GM21786 (cell line): ENCODE data around the gene RGL1.
A peak's percentile ranks its signal among the peaks of the same experiment; 100 is the strongest.

Source experiments
- ATAC-seq: cut with Tn5 transposase; IDR thresholded peaks from one replicate; pipeline ENCODE4 v1.9.1; 2021; ENCODE audit not compliant: unreplicated experiment

Gene RGL1

DNA sequence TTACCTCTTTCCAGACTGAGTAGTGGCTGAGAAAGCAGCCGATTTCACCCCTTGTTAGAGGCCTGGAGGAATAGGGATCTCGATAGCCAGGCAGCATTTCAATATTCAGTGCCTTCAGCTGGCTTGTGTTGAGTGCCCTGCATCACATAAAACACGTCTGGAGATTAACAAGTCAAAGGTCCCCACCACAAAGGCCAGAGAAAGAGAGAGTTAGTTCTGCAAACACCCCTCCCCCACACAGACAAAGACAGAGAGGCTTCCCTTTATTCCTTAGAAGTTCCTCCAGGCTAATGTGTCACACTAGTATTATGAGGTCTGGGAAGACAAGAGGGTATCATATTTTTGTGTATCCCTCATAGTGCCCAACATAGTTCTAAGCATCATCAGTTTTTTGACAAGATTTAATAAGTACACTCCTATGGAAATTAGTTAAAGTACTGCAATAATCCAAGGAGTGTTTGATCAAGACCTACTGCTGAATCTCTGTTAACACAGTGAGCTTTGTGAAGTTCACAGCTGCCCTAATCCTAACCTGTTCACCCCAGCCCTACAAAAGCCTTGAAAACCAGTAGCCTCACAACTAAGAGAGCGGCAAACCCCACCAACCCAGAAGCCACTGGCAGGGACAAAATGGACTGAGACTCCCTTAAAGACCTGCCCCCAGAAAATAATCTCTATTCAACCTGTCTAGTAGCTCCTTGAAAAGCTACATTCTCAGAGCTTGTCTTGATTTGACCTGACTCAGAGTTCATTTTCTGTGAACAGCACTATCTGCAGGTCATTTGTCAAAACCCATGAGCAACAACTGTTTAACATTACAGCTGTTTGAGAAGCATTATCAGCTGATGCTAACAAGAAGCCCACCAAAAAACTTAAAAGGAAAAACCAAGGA, 140.8 kb downstream of the RGL1 start:
- no peak for ATAC-seq

DNA sequence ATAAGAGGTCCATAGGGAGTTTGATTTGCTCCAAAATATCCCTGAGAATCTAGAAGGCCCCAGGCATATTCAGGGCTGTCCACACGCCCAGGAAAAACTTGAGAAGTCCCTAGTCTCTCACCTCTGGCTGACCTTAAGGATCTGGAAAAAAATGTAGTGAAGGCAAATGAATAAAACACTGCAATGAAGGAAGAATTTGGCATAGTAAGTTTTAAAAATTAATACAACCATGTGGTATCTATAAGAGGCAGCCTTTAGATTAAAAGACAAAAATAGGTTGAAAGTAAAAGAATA, 141.3 kb downstream of the RGL1 start:
- ATAC-seq: no peak

DNA sequence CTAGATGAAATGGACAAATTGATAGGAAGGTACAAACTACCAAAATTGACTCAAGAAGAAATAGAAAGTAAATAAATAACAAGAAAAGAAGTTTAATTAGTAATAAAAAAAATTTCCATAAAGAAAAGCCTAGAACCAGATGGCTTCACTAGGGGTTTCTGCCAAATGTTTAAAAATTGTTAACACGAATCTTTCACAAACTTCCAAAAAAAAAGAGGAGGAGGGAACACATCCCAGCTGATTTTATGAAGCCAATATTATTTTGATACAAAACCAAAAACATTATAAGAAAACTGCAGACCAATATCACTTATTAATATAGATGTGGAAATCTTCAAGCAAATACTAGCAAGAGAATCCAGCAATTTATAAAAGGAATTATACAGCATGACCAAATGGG, 143.1 kb downstream of the RGL1 start:
- no peak for ATAC-seq

DNA sequence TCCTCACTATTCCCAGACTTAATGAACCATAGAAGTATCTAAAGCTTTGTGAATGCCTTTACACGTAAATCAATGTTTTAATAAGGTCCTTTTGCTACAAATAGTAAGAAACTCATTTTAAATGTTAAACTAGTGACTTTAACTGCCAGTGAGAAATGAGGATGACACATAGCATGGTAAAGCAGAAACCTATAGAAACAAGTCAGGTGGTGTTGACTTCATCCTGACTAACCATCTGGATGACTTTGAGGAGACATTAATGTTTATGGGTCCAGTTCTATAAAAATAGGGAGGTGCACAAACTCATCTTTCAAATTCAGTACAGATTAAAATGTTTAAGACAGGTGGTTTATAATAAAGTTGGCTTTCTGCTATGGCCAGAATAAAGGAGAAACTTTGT, 147.2 kb downstream of the RGL1 start:
- no peak for ATAC-seq

DNA sequence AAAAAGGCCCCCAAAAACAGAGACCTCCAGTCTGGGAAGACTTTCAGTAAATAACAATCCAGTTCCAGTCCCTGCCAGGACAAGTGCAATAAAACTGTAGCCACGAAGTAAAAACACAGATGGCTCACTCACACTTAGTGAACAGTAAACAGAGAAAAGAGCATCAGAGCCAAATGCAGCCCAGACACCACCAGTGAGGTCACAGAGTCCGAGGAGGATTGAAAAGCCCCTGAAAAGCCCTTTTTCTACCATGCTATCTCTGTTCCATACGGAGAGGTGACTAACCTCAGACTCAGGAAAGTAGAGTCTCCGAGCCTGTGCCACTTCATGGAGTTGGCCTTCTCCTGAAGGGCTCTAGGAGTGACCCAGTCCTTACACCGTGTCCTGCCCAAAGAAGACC, 148.1 kb downstream of the RGL1 start:
- ATAC-seq: no peak

DNA sequence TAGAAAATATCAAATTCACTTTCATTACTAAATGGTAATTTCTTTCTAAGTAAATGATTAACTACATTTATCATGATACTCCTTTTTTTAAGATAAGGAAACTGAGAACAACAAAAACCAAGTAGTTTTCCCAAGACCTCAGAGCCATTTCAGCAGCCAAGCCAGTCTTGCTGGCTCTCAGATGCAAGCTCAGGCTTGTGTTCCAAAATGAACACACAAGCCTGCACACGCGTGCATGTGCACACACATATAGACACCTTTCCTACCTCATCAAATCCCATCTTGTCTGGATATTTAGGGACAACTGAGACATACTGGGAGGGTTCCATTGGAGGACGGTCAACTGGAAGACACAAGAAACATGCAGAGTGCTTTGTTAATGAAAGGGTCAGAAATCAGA, 149.6 kb downstream of the RGL1 start:
- ATAC-seq: no peak

DNA sequence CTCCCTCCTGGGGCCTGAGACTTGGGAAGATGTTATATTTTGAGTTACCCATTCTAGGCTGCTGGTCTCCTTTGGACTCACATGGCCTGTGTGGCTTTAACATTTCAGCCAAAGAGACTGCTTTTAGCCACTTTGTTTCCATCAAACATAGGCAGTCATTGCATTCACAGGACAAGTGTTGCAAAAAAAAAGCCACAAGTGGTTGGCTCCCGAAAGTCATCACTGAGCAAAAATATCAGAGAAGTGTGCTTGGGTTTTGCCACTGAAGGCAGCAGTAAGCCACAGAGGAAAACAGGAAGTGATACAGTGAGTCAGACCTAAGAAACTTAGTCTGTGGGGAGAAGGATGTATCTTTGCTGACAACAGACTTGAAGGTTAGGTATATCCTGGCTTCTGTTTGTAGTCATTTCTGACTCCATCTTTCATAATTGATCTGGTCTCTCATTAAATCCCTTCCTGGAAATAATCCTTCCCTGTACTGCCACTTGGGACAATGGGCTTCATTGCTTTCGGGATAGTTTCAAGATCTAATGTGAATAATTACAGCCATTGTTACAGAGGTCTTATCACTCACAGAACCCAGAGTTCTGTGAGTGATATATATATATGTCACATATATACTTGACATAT, 151.8 kb downstream of the RGL1 start:
- peak; percentile 99 for ATAC-seq

DNA sequence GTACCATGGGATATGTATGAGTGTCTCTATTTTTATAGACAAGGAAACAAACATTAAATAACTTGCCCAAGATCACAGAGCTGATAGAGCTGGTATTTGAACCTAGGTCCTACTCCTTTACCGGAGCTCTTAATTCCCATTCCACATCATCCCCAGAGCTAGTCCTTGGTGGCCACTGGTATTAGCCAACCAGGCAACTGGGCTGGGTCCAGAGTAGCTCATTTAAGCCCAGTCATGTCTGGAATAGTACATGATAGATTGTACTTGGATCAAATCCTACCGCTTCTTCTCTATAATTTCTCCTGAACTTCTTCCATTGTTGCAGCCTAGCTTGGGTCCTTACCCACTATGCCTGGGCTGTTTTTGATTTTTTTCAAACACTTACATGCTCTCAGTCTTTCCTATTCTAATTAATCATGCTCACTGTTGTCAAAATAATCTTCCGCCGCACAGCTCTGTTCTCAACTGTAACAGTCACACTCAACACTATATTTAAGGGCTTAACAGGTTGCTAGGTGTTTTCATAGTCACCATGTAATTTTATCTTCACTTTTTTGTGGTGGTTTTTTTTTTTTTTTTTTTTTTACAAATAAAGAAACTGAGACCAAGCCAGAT, 152.4 kb downstream of the RGL1 start:
- ATAC-seq: no peak

DNA sequence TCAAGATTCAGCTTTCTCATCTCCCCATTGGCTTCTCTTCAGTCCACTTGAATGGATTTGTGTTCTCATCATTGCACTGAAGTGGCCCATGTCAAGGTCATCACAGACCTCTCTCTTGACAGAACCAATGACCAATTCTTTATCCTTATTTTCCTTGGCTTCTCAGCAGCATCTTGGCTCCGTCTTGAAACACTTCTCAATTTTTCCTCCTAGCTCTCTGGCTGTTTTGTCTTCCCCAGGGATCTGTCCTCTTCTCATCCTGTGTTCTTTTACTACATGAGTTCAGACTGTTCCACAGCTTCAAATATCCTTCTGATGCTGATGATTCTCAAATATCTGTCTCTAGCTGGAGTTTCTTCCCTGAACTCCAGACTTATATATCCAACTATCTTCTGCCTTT, 154.0 kb downstream of the RGL1 start:
- no peak for ATAC-seq

DNA sequence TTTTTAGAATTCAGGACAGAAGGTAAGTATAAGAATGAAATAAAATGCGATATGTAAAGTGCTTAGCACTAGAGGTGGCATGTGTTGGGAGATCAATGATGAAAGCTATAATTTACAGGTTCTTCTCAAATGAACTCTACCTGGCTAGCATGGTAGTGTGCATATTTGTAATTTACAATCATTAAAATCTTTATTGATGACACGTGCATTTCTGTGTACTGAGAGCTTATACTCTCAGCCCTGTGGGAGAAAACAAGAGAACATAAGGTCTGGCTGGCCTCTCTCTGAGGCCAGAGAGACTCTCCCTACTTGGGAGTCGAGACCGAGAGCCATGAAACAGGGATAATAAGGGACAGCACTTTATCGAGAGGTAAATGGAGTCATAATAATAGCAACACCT, 156.2 kb downstream of the RGL1 start:
- ATAC-seq: no peak

DNA sequence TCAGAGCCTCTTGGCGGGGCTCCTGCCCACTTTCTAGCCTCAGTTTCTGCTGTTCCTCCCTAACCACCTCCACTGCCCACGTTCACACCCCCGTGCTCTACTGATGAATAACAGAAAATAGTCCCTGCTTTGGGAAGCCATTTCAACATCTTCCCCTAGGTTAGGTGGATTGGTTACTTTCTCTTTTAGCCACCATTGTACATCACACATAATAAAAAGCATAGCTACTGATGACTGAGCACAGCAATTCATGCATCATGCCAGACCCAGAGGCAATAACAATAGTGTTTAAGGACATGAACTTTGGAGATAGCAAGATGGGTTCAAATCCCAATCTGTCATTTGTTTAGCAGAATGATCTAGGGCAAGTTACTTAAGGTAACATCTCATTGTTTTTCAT, 158.0 kb downstream of the RGL1 start:
- no peak for ATAC-seq

DNA sequence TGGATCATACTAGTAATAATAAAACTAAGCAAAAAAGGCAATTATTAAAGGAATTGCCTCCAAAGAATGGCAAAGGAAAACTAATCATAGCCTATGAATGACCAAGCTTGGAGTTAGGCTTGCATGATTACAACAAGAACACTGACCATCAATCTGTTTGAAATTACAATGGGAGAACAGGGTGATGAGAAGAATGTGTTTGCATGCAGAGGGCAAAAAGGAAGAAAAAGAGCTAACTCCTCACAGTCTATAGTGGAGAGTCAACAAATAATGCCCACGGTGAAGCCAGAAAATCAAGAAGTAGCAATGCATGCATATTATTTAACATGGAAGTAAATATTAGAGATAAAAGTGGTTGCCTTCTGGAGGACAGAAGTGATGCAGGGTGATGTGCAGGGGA, 160.8 kb downstream of the RGL1 start:
- ATAC-seq: no peak

DNA sequence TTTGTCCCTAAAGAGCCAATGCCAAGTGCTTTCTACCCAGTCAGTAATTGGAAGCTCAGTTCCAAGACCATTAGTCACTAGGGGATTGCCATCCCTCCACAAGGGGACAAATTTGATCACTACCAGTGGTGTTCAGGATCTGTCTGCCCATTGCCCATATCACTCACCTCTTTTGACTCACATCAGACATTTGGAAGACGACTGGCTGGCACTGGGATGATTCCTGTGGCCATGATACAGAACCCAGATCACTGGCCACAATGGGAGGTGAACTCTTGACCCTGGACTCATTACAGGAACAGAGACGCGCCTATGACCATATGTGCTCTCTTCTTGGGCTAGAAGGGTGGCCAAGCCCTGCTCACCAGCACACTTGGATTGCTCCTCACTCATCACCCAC, 161.6 kb downstream of the RGL1 start:
- ATAC-seq: no peak

DNA sequence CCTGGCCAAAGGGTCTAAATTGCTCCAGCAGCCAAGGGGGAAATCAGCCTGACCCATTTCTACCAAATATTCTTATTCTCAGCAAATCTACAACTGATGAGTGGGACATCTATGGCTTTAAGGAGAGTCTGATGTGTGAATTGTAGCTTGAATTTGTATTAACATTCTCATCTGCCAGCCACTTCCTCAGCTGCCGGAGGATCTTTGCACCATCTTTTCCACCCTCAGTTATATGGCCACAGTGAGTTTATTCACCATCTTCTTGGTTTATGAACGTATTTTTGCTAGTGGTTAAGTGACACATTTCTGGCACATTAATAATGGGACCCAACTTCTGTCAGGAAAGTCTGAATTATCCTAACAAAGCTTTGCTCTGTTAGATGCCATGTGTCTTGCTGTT, 163.0 kb downstream of the RGL1 start:
- ATAC-seq: no peak

DNA sequence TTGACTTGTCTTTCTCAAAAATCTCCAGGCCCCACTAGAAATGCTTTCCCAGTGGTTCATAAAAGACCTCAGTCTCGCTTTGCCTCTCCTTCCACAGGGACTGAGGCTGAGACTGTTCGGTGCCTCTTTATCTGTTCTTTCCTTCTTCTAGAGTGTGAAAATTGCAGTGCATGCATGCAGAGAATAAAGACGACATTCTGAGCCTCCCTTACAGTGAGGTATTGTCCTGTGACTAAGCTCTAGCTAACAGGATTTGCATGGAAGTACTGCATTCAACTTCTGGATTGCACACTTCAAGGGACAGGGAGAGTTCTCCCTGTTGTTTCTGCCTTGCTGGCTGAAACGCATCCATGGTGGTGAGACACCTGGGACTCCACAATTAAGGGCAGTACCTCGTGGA, 163.5 kb downstream of the RGL1 start:
- ATAC-seq: no peak

DNA sequence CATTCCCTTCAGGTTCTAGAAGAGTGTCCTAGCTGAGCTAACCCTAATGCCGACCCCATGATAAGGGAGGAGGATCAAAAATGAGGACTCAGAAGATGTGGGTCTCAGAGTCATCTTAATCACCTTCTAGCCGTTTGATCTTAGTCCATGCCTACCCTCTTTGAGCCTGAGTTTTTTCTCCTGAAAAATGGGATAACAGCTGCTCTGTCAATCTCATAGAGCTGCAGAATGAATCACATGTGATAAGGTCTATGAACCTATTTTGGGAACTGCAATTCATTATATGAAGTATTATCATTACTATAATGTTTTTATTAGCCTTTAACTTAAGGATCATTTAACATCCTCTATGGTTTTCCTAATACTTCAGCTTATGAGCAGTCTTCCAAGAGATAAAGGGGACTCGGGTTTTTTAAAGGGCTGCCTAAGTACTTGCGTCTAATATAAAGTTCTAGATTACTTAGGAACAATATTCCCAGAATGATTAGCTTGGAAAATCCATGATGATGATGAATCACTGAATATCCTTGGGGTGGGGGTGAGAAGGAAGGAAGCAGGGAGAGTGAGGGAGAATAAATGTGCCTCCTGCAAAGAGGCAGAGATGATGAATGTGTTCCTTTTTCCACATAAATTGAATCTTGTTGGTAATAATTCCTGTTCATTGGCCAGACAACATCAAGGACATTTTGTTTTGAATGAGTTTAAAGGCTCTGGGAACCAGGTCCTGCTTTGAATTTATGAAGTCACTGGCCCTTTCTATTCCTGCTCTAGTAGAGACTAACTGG, 165.8 kb downstream of the RGL1 start:
- ATAC-seq: no peak

DNA sequence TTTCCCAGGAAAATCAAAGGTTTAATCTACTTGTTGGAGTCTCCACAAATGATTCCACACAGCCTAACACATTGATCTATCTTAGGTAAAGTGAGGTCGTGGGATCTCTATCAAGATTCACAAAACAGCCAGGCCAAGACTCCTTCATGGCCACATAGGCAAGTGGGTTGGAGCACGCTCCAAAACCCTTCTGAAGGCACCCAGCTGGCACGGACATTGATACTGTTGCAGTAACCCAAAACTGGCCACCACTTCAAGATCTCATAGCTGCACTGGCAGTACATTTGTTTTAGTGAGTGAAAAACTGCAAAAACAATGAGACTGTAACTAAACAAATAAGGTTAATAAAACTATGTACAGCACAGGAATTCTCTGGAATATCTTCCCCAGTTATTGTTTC, 170.7 kb downstream of the RGL1 start:
- ATAC-seq: no peak

DNA sequence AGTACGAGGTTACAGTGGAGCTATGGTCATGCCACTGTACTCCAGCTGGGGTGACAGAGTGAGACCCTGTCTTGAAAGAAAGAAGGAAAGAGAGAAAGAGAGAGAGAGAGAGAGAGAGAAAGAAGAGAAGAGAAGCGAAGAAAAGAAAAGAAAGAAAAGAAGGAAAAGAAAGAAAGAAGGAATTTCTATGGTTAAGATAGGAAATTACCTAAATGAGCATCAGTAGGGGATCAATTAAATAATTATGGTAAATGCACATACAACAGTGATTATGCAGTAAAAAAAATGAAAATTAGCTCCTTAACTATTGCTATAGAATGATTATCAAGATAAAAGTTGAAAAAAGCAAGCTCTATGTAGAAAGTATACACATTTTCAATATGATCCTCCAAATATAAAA, 172.8 kb downstream of the RGL1 start:
- no peak for ATAC-seq
